Brain microvascular endothelial cell (primary cell): ENCODE measurements around the gene FAM43B.

Source experiments
- DNase-seq: peaks from one replicate; pipeline ENCODE4 v3.0.0-alpha.2; 2020
- H3K27ac ChIP-seq: fragments of 250-450 bp; sonication (Bioruptor Pico); 2 replicates; pipeline ENCODE4 v1.5.1; 2020; ENCODE audit warnings: mild to moderate bottlenecking, moderate library complexity
- H3K27me3 ChIP-seq: fragments of 250-450 bp; sonication (Bioruptor Pico); replicated peaks from 2 replicates; pipeline ENCODE4 v1.5.1; 2020; ENCODE audit warnings: mild to moderate bottlenecking
- H3K36me3 ChIP-seq: fragments of 250-450 bp; sonication (Bioruptor Pico); replicated peaks from 2 replicates; pipeline ENCODE4 v1.5.1; 2020; ENCODE audit warnings: mild to moderate bottlenecking
- H3K4me3 ChIP-seq: 2 replicates; pipeline ENCODE4 v1.5.1; 2011; ENCODE audit warnings: low read depth, mild to moderate bottlenecking, control low read depth, low read length, moderate library complexity
- CTCF ChIP-seq: IDR thresholded peaks from 2 replicates; pipeline ENCODE4 v1.5.1; 2011; ENCODE audit warnings: low read depth, mild to moderate bottlenecking, moderate library complexity, low read length, control low read depth, inconsistent platforms; ENCODE audit errors: missing control alignments
- in situ Hi-C: cut with HindIII; loops from 2 replicates; pipeline ENCODE4 v1.10.0; 2017; ENCODE audit warnings: low sequenced_read_pairs, low pct_ligation_motif_present

FAM43B gene

GRCh38 chr1:20578721-20579395 lies 26.5 kb downstream of the FAM43B start:
- in situ Hi-C loops = no loop called here
- DNase-seq = peak; percentile 24
- no peaks in the 10 kb centered on the region for H3K36me3 ChIP-seq
- H3K4me3 ChIP-seq = no peak overlapping the region
- no peak overlapping the region for H3K27ac ChIP-seq
- no peak for TF ChIP-seq CTCF
- no peaks in the 10 kb centered on the region for H3K27me3 ChIP-seq

GRCh38 chr1:20584890-20585289 lies 32.5 kb downstream of the FAM43B start:
- no peak for TF ChIP-seq CTCF
- Histone ChIP-seq H3K4me3 (no peak overlapping the region), H3K27ac (no peak overlapping the region), H3K36me3 (no peaks in the 10 kb centered on the region), H3K27me3 (no peaks in the 10 kb centered on the region)
- DNase-seq = no peak
- in situ Hi-C loops = no loop called here

- Histone ChIP-seq H3K36me3 (no peaks in the 10 kb centered on the region), H3K4me3 (no peak overlapping the region), H3K27me3 (no peaks in the 10 kb centered on the region), H3K27ac (no peak overlapping the region)
- DNase-seq = no peak
- in situ Hi-C loops = no loop called here
- TF ChIP-seq CTCF = peak; percentile 32
Observed at GRCh38 chr1:20586953-20587660, 34.7 kb downstream of the FAM43B start.

- H3K4me3 ChIP-seq = no peak overlapping the region
- in situ Hi-C loops = no loop called here
- H3K27ac ChIP-seq = no peak overlapping the region
- H3K27me3 ChIP-seq = no peaks in the 10 kb centered on the region
- peak; percentile 43 for DNase-seq
- no peaks in the 10 kb centered on the region for H3K36me3 ChIP-seq
- no peak for TF ChIP-seq CTCF
Observed at GRCh38 chr1:20587661-20588053, 35.3 kb downstream of the FAM43B start.

GRCh38 chr1:20588634-20589225 lies 36.4 kb downstream of the FAM43B start, which contains the start of gene CDA:
Gene CDA, plus strand, starts transcription at chr1:20589097. Its CDS starts 33 bp downstream, at chr1:20589130.
- in situ Hi-C loops = no loop called here
- Histone ChIP-seq H3K27me3 (no peaks in the 10 kb centered on the region), H3K4me3 (no peak within 1 kb of the TSS), H3K27ac (no peak within 1 kb of the TSS), H3K36me3 (no peaks in the 10 kb centered on the region)
- DNase-seq = no peak
- TF ChIP-seq CTCF = no peak
